Keratinocyte (primary cell): ENCODE results near the gene CD244. TPM values are rescaled to one million over a fixed set of nuclear protein-coding genes. Genes with fewer than 3 reads are reported as not detected.

Source experiments
- DNase-seq: peaks from one replicate; pipeline ENCODE4 v3.0.0-alpha.2; 2011; ENCODE audit warnings: low read depth, missing footprints, low spot score
- FAIRE-seq: peaks from 2 replicates; lab custom pipeline; 2011; peaks lifted over from hg19 to GRCh38; lab: Jason Lieb, UNC
- H2AFZ ChIP-seq: 2 replicates; pipeline ENCODE4 v1.6.0; 2012; ENCODE audit warnings: low read length, control low read depth, inconsistent platforms; ENCODE audit not compliant: control insufficient read depth
- H3K27ac ChIP-seq: 2 replicates; pipeline ENCODE4 v1.5.1; 2011; ENCODE audit warnings: low read length; ENCODE audit not compliant: control insufficient read depth, insufficient read depth
- H3K27me3 ChIP-seq: 3 replicates; pipeline ENCODE4 v1.6.0; 2011; ENCODE audit warnings: low read length; ENCODE audit not compliant: control insufficient read depth, insufficient read depth; ENCODE audit errors: extremely low read depth
- H3K36me3 ChIP-seq, 2 experiments: 2 replicates in 1 of 2; 3 replicates in 1 of 2; pipeline ENCODE4 v1.5.1; 2011; ENCODE audit warnings: low read length in 2 of 2, mild to moderate bottlenecking in 1 of 2; ENCODE audit not compliant: control insufficient read depth in 2 of 2, insufficient read depth in 2 of 2; ENCODE audit errors: extremely low read depth in 1 of 2
- H3K4me1 ChIP-seq: 3 replicates; pipeline ENCODE4 v1.5.1; 2011; ENCODE audit warnings: low read length; ENCODE audit not compliant: control insufficient read depth, insufficient read depth; ENCODE audit errors: extremely low read depth
- H3K4me2 ChIP-seq: 3 replicates; pipeline ENCODE4 v1.6.0; 2011; ENCODE audit warnings: low read depth, low read length; ENCODE audit not compliant: control insufficient read depth, insufficient read depth; ENCODE audit errors: extremely low read depth
- H3K4me3 ChIP-seq, 3 experiments: fragments of 200-600 bp in 1 of 3; sonication (generic) in 1 of 3; 2 replicates in 2 of 3; 3 replicates in 1 of 3; pipeline ENCODE4 v1.5.1; 2011 to 2016; ENCODE audit warnings: low read length in 3 of 3, mild to moderate bottlenecking in 3 of 3, control low read depth in 2 of 3, inconsistent platforms in 1 of 3, low read depth in 1 of 3, mixed read lengths in 1 of 3, mixed run types in 1 of 3, moderate library complexity in 1 of 3; ENCODE audit not compliant: control insufficient read depth in 2 of 3, insufficient read depth in 2 of 3; ENCODE audit errors: extremely low read depth in 1 of 3
- H3K79me2 ChIP-seq: 2 replicates; pipeline ENCODE4 v1.6.0; 2012; ENCODE audit warnings: low read length; ENCODE audit not compliant: control insufficient read depth, insufficient read depth
- H3K9ac ChIP-seq: 3 replicates; pipeline ENCODE4 v1.6.0; 2011; ENCODE audit warnings: low read length; ENCODE audit not compliant: control insufficient read depth, insufficient read depth; ENCODE audit errors: extremely low read depth
- H3K9me1 ChIP-seq: 3 replicates; pipeline ENCODE4 v1.6.0; 2011; ENCODE audit warnings: low read length; ENCODE audit not compliant: control insufficient read depth, insufficient read depth; ENCODE audit errors: extremely low read depth
- H3K9me3 ChIP-seq: 2 replicates; pipeline ENCODE4 v1.5.1; 2012; ENCODE audit warnings: low read depth, low read length; ENCODE audit not compliant: control insufficient read depth
- H4K20me1 ChIP-seq: 3 replicates; pipeline ENCODE4 v1.6.0; 2011; ENCODE audit warnings: low read length; ENCODE audit not compliant: control insufficient read depth, insufficient read depth; ENCODE audit errors: extremely low read depth
- CTCF ChIP-seq, 3 experiments: IDR thresholded peaks in 1 of 3; conservative IDR thresholded peaks in 1 of 3; optimal IDR thresholded peaks in 1 of 3; 2 replicates in 2 of 3; 3 replicates in 1 of 3; pipeline versions ENCODE3 to v1.5.1; 2011; ENCODE audit warnings: low read length in 3 of 3, mild to moderate bottlenecking in 3 of 3, moderate library complexity in 2 of 3, control low read depth in 1 of 3, inconsistent platforms in 1 of 3; ENCODE audit not compliant: insufficient read depth in 2 of 3; ENCODE audit errors: extremely low read depth in 1 of 3
- EZH2 ChIP-seq: IDR thresholded peaks from one replicate; pipeline ENCODE4 v1.6.1; 2012; ENCODE audit warnings: inconsistent platforms, mild to moderate bottlenecking, low read length, moderate library complexity
- dilution Hi-C: fragments of 300-500 bp; cut with MboI; formaldehyde crosslinking; loops from one replicate; pipeline ENCODE4 v1.7.0; 2020; ENCODE audit warnings: low sequenced_read_pairs; ENCODE audit not compliant: extremely low pct_ligation_motif_present
- polyA minus RNA-seq, 3 experiments: library from RNA; depleted of rRNA, polyadenylated mRNA; stranded (reverse); fragments of >200 nt; gene quantifications; 1 replicate in 1 of 3; 2 replicates in 1 of 3; 3 replicates in 1 of 3; pipeline ENCODE4 v1.2.3, GENCODE V29; 2011
- polyA plus RNA-seq, 5 experiments: library from polyadenylated mRNA; depleted of rRNA in 3 of 5; stranded (reverse) in 3 of 5; stranded (forward) in 1 of 5; unstranded in 1 of 5; fragments of >200 nt; gene quantifications; 1 replicate in 1 of 5; 2 replicates in 3 of 5; 3 replicates in 1 of 5; pipeline versions ENCODE4 v1.2.1 to v1.2.3, GENCODE V29; 2011 to 2012; ENCODE audit warnings: missing spikeins in 2 of 5, low read depth in 1 of 5, low replicate concordance in 1 of 5

Gene CD244, protein sequence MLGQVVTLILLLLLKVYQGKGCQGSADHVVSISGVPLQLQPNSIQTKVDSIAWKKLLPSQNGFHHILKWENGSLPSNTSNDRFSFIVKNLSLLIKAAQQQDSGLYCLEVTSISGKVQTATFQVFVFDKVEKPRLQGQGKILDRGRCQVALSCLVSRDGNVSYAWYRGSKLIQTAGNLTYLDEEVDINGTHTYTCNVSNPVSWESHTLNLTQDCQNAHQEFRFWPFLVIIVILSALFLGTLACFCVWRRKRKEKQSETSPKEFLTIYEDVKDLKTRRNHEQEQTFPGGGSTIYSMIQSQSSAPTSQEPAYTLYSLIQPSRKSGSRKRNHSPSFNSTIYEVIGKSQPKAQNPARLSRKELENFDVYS
- polyA plus RNA-seq (0.12 TPM in 1 of 3 replicates, not detected in the others), polyA minus RNA-seq (0.86 TPM in 1 of 3 replicates, not detected in the others)
- polyA plus RNA-seq (2011; ENCODE audit: low read depth): not detected
- 0.09 TPM in 1 of 2 replicates, not detected in the other for polyA plus RNA-seq (2011; cell fraction: cytosol; rRNA removed)
- 0.08 and 0.17 TPM in 2 replicates for polyA plus RNA-seq (2011; cell fraction: nucleus; rRNA removed)
- 0.06 TPM in 1 of 2 replicates, not detected in the other for polyA plus RNA-seq (2012; ENCODE audit: low replicate concordance)
- not detected for polyA minus RNA-seq (2011; cell fraction: cytosol; rRNA and poly(A)+ RNA removed)
- not detected in 2 replicates for polyA minus RNA-seq (2011; cell fraction: nucleus; rRNA and poly(A)+ RNA removed)

DNA sequence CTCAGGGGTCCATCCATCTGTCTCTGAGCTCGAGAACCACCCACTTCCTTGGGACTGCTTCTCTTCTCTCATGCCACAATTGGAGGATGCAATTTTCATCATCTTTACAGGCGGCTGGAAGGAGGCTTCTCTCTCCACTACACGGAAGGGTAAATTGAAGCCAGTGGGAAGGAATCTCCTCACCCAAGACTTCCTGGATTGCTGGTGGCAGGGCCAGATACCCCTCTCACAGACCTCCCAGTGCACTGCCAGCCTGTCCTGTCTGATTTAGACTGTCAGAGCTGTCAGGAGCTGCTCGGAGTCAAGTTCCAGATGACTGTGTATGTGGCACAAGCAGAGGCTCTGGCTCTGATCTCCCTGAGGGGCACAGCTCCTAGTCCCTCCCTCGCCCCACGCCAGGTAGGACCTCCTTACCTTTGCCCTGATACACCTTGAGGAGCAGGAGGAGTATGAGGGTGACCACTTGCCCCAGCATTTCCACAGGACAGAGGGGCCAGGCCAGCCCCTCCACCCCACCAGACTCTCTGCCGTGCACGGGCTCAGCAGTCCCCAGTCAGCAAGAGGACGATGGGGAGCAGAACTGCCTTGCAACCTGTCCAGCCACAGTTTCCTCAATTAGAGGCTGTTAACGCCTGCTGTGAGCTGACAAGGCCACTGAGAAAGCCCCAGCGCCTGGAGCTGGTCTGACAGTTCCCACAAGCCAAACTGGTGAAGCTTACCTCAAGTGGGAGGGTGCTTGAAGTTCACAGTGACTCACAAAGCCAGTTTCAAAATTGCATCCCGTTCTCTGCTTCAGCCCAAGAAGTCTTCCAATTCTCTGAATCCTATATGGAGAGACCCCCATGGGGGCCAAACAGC lies at the start of gene CD244:
TSS of gene CD244 (minus strand) at position 685 of the 858 bp plus-strand sequence. CDS start at position 475, 210 bp downstream.
- DNase-seq (no peak), FAIRE-seq (no peak)
- Histone ChIP-seq H2AFZ (no peak within 1 kb of the TSS), H3K79me2 (no peaks in the 10 kb centered on the region), H3K4me2 (no peak within 1 kb of the TSS), H3K9me1 (no peaks in the 10 kb centered on the region), H3K4me3 (no peak within 1 kb of the TSS), H3K9me3 (no peaks in the 10 kb centered on the region), H3K4me1 (no peaks in the 10 kb centered on the region), H3K27me3 (no peaks in the 10 kb centered on the region), H3K9ac (no peak within 1 kb of the TSS), H3K27ac (no peak within 1 kb of the TSS), H4K20me1 (no peaks in the 10 kb centered on the region), H3K36me3 (no peaks in the 10 kb centered on the region)
- dilution Hi-C loops: no loop called here
- no peak for TF ChIP-seq CTCF (optimal IDR thresholded peaks at IDR 0.05 in 1 of 3, IDR thresholded peaks at IDR 0.05 in 1 of 3, conservative IDR thresholded peaks at IDR 0.05 in 1 of 3; ENCODE audit: extremely low read depth in 1 of 3, insufficient read depth in 2 of 3, low read length in 3 of 3)
- no peak for TF ChIP-seq EZH2

GRCh38 chr1:160911925-160912324 lies 49.2 kb upstream of the CD244 start:
- H2AFZ ChIP-seq: no peak overlapping the region
- H3K27ac ChIP-seq: no peak overlapping the region
- dilution Hi-C loops: no loop called here
- no peaks in the 10 kb centered on the region for H4K20me1 ChIP-seq
- no peaks in the 10 kb centered on the region for H3K79me2 ChIP-seq
- no peak overlapping the region for H3K9ac ChIP-seq
- H3K4me3 ChIP-seq: no peak overlapping the region
- no peak overlapping the region for H3K4me2 ChIP-seq
- DNase-seq (no peak), FAIRE-seq (no peak)
- H3K9me3 ChIP-seq: no peaks in the 10 kb centered on the region
- TF ChIP-seq CTCF (optimal IDR thresholded peaks at IDR 0.05 in 1 of 3, IDR thresholded peaks at IDR 0.05 in 1 of 3, conservative IDR thresholded peaks at IDR 0.05 in 1 of 3; ENCODE audit: extremely low read depth in 1 of 3, insufficient read depth in 2 of 3, low read length in 3 of 3) (no peak), EZH2 (no peak)
- H3K27me3 ChIP-seq: peaks cover 3% of the 10 kb centered on the region
- H3K4me1 ChIP-seq: no peaks in the 10 kb centered on the region
- H3K9me1 ChIP-seq: no peaks in the 10 kb centered on the region
- H3K36me3 ChIP-seq: no peaks in the 10 kb centered on the region
